GM12872 (cell line): Measurements from ENCODE around the gene ECHDC3.

Experiments used
- CTCF ChIP-seq: IDR thresholded peaks from 3 replicates; pipeline ENCODE4 v1.5.1; 2011; ENCODE audit warnings: low read depth, mild to moderate bottlenecking, low read length, moderate library complexity; ENCODE audit not compliant: insufficient read depth

ECHDC3 gene

GRCh38 chr10:11720260-11720741 is 21.9 kb upstream of the ECHDC3 start:
- no peak for TF ChIP-seq CTCF

GRCh38 chr10:11721806-11722205 is 20.4 kb upstream of the ECHDC3 start:
- TF ChIP-seq CTCF: no peak

GRCh38 chr10:11723359-11723758 is 18.8 kb upstream of the ECHDC3 start:
- TF ChIP-seq CTCF: no peak

- TF ChIP-seq CTCF: peak; percentile 89
Measured at GRCh38 chr10:11724938-11725776, 17.0 kb upstream of the ECHDC3 start.

- no peak for TF ChIP-seq CTCF
Measured at GRCh38 chr10:11725912-11726311, 16.3 kb upstream of the ECHDC3 start.

GRCh38 chr10:11727563-11727962 is 14.6 kb upstream of the ECHDC3 start:
- no peak for TF ChIP-seq CTCF

- TF ChIP-seq CTCF: no peak
Measured at GRCh38 chr10:11728353-11728752, 13.8 kb upstream of the ECHDC3 start.
